Left lobe of liver (tissue), 2 donors: Measurements from ENCODE around the gene PRKAA2. TPM values are rescaled to one million over a fixed set of nuclear protein-coding genes. Genes with fewer than 3 reads are reported as not detected.

Source experiments
- ATAC-seq: fragments of 200-7000 bp; cut with Tn5 transposase; one replicate; pipeline ENCODE4 v1.9.1; 2020; ENCODE audit warnings: mild to moderate bottlenecking, moderate library complexity
- DNase-seq: peaks from one replicate; pipeline ENCODE4 v3.0.0-alpha.2; 2020; ENCODE audit warnings: low spot score
- total RNA-seq: library from RNA; stranded (reverse); gene quantifications from one replicate; pipeline ENCODE4 v1.2.1, GENCODE V29; 2021
- donor health status: DM: no; HTN: no; CAD: no; lungs with moderate emphysema.
- donor health status: DM: no; HTN: yes; CAD: no.

PRKAA2 gene
- total RNA-seq, 1 donor from 2014 or later: 0.40 TPM

- DNase-seq (no peak), ATAC-seq (no peak)
Observed at GRCh38 chr1:56654126-56654923, 9.2 kb downstream of the PRKAA2 start.

DNA sequence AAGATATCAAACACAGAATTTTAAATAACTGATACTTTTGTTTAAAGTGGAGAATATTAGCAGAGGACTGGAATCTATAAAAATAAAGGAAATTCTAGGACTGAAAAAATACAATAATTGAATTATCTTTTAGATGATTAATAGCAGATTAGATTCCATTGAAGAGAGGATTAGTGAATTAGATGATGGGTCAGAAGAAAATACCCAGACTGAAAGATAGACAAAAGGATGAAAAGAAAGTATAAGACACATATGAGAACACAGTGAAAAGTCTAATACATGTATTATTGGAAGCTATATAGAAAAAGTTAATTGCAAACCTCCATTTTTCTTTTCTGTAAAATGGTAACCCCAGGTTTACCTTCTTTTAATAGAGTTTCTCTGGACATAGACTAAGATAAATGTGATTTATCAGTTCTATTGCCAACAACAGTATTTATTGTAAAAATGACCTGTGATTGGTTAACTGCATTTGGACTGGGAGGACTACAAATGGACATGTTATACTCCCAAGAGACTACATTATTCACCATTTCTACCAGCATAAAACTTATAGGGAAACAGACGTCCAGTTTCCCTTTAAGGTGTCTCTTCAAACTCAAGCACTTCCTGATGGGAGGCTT lies 11.0 kb downstream of the PRKAA2 start:
- DNase-seq: no peak
- ATAC-seq: no peak

- ATAC-seq: no peak
- DNase-seq: no peak
Observed at GRCh38 chr1:56658254-56658653, 13.1 kb downstream of the PRKAA2 start.

- ATAC-seq (no peak), DNase-seq (no peak)
Observed at GRCh38 chr1:56660293-56660692, 15.2 kb downstream of the PRKAA2 start.

DNA sequence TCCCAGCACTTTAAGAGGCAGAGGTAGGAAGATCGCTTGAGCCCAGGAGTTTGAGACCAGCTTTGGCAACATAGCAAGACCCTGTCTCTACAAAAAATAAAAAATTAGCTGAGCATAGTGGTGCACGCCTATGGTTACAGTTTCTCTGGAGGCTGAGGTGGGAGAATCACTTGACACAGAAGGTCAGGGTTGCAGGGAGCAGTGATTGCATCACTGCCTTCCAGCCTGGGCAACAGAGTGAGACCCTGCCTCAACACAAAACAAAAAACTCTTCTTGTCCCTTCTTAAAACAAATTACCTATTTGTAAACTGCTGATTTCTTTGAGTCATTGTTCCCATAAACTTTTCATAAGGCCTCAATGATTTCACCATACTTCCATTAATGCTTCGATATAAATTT lies 18.7 kb downstream of the PRKAA2 start:
- no peak for ATAC-seq
- no peak for DNase-seq

- ATAC-seq: no peak
- no peak for DNase-seq
Observed at GRCh38 chr1:56665384-56665783, 20.3 kb downstream of the PRKAA2 start.

DNA sequence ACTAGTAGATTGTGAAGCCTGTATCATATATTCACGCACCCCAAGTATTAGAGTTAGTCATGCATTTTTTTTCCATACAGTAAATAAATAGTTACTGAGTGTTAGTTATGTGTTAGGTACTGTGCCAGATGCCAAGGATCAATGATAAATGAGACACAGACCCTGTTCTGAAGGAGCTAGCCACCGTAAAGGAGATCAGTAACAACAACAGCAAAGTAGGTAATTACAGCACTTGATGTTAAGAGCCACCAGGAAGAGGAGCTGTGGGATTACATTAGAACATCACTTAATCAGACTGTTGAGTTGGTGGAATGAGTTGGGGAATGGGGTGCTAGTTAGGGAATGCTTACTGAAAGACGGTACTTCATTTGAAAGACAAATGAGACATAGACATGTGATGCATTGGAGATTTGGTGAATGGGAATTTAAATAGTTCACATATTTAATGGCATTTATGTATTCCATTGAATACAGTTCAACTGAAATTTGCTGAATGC lies 21.0 kb downstream of the PRKAA2 start:
- ATAC-seq: no peak
- DNase-seq: no peak

- ATAC-seq (no peak), DNase-seq (no peak)
Observed at GRCh38 chr1:56670350-56670749, 25.2 kb downstream of the PRKAA2 start.

GRCh38 chr1:56671085-56671484 lies 26.0 kb downstream of the PRKAA2 start:
- ATAC-seq: no peak
- DNase-seq: no peak

- ATAC-seq: no peak
- no peak for DNase-seq
Observed at GRCh38 chr1:56671542-56671941, 26.4 kb downstream of the PRKAA2 start.

DNA sequence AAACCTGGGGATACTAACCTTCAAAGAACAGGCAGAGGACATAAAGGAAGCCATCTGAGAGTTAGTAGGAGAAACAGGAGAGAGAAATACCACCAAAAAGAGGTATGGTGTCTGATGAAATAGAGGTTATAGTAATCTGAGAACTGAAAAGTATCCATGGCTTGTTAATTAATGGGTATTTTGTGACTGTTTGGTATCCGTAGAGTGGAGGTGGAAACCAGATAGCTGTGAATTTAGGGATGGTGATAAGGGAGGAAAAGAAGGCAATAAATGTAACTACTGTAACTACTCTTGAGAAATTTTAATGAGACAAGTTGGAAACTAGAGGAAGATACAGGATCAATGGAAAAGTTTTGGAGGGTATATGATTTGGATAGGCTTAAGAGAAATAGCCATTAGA lies 27.5 kb downstream of the PRKAA2 start:
- ATAC-seq (no peak), DNase-seq (no peak)

- no peak for ATAC-seq
- DNase-seq: no peak
Observed at GRCh38 chr1:56675763-56676162, 30.6 kb downstream of the PRKAA2 start.

DNA sequence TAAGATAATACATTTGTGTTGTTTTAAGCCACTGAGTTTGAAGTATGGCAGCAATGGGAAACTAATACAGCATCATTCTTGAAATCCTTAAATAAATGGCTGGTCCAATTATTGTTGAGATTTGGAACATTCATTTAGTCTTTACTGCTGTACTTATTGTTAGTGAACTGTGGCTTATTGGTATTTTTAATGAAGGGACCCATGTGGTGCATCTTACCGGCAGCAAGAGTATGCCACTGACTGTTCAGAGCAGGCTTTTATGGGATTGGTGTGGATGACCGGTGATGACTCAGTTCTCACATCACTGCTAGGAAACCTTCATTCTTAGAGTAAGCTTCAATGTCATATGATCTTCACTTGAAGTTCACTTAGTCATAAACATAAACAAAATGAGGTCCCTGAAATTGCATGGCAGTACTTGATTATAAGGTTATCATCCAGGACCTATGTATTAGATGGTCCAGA lies 31.5 kb downstream of the PRKAA2 start:
- ATAC-seq: no peak

GRCh38 chr1:56683569-56683968 lies 38.5 kb downstream of the PRKAA2 start:
- no peak for ATAC-seq
- no peak for DNase-seq

More for the DNA sequence above, 31.5 kb downstream of the PRKAA2 start:
- no peak for DNase-seq

DNA sequence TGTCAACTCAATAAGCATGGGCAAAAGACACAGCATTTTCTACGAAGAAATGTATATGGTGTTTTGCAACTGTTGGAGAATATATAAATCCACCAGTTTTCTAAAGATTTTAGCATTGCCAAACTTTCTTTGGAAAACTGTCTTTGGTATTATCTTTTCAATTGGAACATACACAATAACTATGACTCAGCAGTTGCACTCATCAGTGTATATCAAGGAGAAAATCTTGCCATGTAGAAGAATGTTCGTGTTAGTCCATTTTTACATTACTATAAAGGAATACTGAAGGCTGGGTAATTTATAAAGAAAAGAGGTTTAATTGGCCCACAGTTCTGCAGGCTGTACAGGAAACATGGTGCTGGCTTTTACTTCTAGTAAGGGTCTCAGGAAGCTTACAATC lies 41.1 kb downstream of the PRKAA2 start:
- DNase-seq: no peak

GRCh38 chr1:56688522-56689026 lies 43.5 kb downstream of the PRKAA2 start:
- DNase-seq: no peak
- ATAC-seq: no peak

More for the DNA sequence above, 41.1 kb downstream of the PRKAA2 start:
- no peak for ATAC-seq

DNA sequence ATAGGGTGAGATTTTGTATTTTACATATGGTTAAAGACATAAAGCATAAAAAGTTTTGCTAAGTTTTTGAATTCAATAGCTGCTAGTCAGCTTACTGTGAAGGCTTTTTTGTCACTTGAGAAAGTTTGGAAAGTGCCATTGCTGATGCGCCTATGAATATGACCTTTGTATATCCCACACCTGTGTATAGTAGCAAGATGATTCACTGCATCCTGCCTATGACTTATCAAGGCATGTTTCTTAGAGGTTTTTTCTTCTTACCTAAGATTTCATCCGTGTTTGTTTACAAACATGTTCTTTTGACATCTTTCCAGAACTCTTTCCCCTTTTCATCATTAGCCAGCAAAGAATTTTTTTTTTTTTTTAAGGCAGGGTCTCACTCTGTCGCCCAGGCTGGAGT lies 51.5 kb downstream of the PRKAA2 start:
- no peak for ATAC-seq
- DNase-seq: no peak

DNA sequence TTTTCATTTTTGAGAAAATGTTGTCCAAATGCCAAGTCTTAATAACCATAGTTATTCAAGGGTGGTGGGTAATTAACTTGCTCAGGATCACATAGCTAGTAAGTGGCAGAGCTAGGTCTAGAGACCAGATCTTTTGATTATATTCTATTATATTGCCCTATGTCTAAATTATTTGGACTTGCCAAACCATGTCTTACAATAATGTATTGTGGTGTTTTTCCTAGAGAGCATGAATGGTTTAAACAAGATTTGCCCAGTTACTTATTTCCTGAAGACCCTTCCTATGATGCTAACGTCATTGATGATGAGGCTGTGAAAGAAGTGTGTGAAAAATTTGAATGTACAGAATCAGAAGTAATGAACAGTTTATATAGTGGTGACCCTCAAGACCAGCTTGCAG lies 58.6 kb downstream of the PRKAA2 start:
- DNase-seq (no peak), ATAC-seq (no peak)

- no peak for ATAC-seq
- DNase-seq: no peak
Observed at GRCh38 chr1:56707379-56707778, 62.3 kb downstream of the PRKAA2 start.

DNA sequence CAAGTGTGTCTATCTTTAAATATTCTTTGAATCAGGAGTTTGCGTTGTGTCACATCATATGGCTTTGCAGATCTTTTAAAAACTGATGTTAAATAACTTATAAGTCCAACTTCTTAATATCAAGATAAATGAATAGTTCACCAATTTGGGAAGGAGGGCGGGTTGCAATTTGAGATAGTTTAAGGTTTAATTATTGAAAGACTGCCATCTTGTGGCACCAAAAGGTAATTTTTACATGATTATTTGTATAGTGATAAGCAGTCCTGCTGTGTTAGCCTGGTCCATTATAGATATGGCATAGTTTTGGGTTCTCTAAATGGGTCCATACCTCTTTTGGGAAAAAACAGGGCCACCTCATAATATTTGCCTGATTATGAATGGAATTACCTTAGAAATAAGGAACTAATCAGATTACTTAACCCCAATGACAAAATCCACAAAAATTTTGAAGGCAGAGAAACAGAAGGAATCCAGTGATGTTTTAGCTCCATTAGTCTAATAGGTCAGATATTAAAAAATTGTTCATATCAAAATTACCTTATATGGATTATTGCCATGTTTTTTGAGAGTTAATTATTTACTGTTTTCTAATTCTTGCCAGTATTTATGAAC lies 64.3 kb downstream of the PRKAA2 start:
- no peak for DNase-seq
- peak; percentile 88 for ATAC-seq

DNA sequence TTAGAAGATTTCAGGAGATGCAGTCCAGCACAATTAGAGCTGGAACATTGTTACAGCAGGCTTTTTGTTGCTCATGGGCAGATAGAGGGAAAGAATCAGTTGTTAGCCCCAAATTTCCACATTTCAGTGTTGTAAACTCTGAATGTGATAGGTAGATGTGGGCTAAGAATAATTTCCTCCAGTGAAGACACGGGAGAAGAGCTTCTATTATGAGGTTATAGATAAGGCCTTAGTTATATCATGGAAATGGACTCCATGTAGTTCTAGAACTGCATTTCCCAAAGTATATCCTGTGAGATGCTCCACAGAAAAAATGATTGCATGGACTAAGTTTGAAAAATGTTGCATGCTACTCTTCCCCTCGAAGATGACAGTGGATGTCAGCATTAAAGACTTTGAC lies 64.9 kb downstream of the PRKAA2 start:
- DNase-seq: no peak
- no peak for ATAC-seq

DNA sequence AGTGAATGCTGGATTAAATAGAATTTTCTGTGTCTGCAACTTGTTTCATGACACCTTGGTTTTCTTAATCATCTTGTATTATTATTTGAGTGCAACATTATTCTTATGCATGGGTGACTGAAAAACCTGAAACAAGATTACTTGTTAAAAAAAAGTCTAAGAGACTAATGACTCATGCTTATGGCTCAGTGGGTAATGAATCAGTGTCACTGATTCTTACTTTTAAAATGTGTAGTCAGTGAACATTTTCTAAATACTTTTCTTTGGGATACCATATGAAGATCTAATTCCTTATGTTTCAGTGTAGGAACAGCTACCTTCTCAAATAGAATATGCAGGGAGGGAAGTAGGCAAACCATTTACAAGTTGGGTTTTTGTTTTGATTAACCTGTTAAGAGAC lies 65.5 kb downstream of the PRKAA2 start:
- ATAC-seq: no peak
- no peak for DNase-seq
